ENCODE measurements around the gene POMGNT2.
"Not testable (repeated sequence)": the region's sequence is repeated elsewhere in the genome, so short reads cannot be mapped to it uniquely, and the experiment has no call there.

Gene POMGNT2

GRCh38 chr3:43046583-43046982 is 59.3 kb downstream of the POMGNT2 start:
- no peak for DNase-seq (ENCODE audit: low read depth in 2 of 2, low spot score in 1 of 2)

- not testable (repeated sequence) for DNase-seq (ENCODE audit: low read depth in 2 of 2, low spot score in 1 of 2)
These were observed 60.8 kb downstream of the POMGNT2 start for GRCh38 chr3:43045079-43045478.

GRCh38 chr3:43043793-43044192 is 62.1 kb downstream of the POMGNT2 start:
- no peak for DNase-seq (ENCODE audit: low read depth in 2 of 2, low spot score in 1 of 2)

- DNase-seq (ENCODE audit: low read depth in 2 of 2, low spot score in 1 of 2), result no peak
These were observed 62.7 kb downstream of the POMGNT2 start for GRCh38 chr3:43043071-43043766.

GRCh38 chr3:43041517-43041916 is 64.4 kb downstream of the POMGNT2 start:
- DNase-seq (ENCODE audit: low read depth in 2 of 2, low spot score in 1 of 2), result no peak

- DNase-seq (ENCODE audit: low read depth in 2 of 2, low spot score in 1 of 2), result no peak
These were observed 67.9 kb downstream of the POMGNT2 start for GRCh38 chr3:43038010-43038409.

- no peak for DNase-seq (ENCODE audit: low read depth in 2 of 2, low spot score in 1 of 2)
These were observed 69.1 kb downstream of the POMGNT2 start for GRCh38 chr3:43036621-43037423.

- DNase-seq (ENCODE audit: low read depth in 2 of 2, low spot score in 1 of 2), result no peak
These were observed 70.0 kb downstream of the POMGNT2 start for GRCh38 chr3:43035801-43036365.

GRCh38 chr3:43034911-43035310 is 71.0 kb downstream of the POMGNT2 start:
- no peak for DNase-seq (ENCODE audit: low read depth in 2 of 2, low spot score in 1 of 2)

- DNase-seq (ENCODE audit: low read depth in 2 of 2, low spot score in 1 of 2), result no peak
These were observed 71.7 kb downstream of the POMGNT2 start for GRCh38 chr3:43034200-43034599.

GRCh38 chr3:43032646-43033628 is 72.9 kb downstream of the POMGNT2 start:
- no peak for DNase-seq (ENCODE audit: low read depth in 2 of 2, low spot score in 1 of 2)

- no peak for DNase-seq (ENCODE audit: low read depth in 2 of 2, low spot score in 1 of 2)
These were observed 73.9 kb downstream of the POMGNT2 start for GRCh38 chr3:43031889-43032545.

GRCh38 chr3:43031485-43031884 is 74.4 kb downstream of the POMGNT2 start:
- DNase-seq (ENCODE audit: low read depth in 2 of 2, low spot score in 1 of 2), result no peak

- DNase-seq (ENCODE audit: low read depth in 2 of 2, low spot score in 1 of 2), result no peak
These were observed 75.5 kb downstream of the POMGNT2 start for GRCh38 chr3:43030162-43030935.

Measured in stimulated activated CD8-positive, alpha-beta memory T cell treated with anti-CD3 and anti-CD28 coated beads, Interleukin-4, amount 100 ng/mL, for 4 hours (primary cell).